Osteoblast (primary cell): ENCODE measurements around the gene ADAM10. TPM values are rescaled to one million over a fixed set of nuclear protein-coding genes. Genes with fewer than 3 reads are reported as not detected.

Experiments
- DNase-seq: peaks from one replicate; pipeline ENCODE4 v3.0.0; 2011; ENCODE audit warnings: low spot score, mixed read lengths; ENCODE audit not compliant: insufficient read length; ENCODE audit errors: missing footprints
- H2AFZ ChIP-seq: 2 replicates; pipeline ENCODE4 v1.6.0; 2011; ENCODE audit warnings: mild to moderate bottlenecking, low read length
- H3K27ac ChIP-seq: 2 replicates; pipeline ENCODE4 v1.5.1; 2011; ENCODE audit warnings: mild to moderate bottlenecking, low read depth, low read length, moderate library complexity
- H3K27me3 ChIP-seq: 2 replicates; pipeline ENCODE4 v1.6.0; 2012; ENCODE audit warnings: mild to moderate bottlenecking, control low read depth, inconsistent platforms, low read length, moderate library complexity; ENCODE audit not compliant: insufficient read depth
- H3K36me3 ChIP-seq: 2 replicates; pipeline ENCODE4 v1.5.1; 2011; ENCODE audit warnings: mild to moderate bottlenecking, low read length, control low read depth, moderate library complexity; ENCODE audit not compliant: insufficient read depth
- H3K4me1 ChIP-seq: 2 replicates; pipeline ENCODE4 v1.5.1; 2011; ENCODE audit warnings: mild to moderate bottlenecking, low read length, control low read depth, moderate library complexity; ENCODE audit not compliant: insufficient read depth
- H3K4me2 ChIP-seq: 2 replicates; pipeline ENCODE4 v1.6.0; 2011; ENCODE audit warnings: mild to moderate bottlenecking, low read length; ENCODE audit not compliant: insufficient read depth
- H3K4me3 ChIP-seq: fragments of 200-600 bp; sonication (generic); 3 replicates; pipeline ENCODE4 v1.5.1; 2012; ENCODE audit warnings: mild to moderate bottlenecking, low read length, inconsistent platforms; ENCODE audit not compliant: insufficient read depth
- H3K79me2 ChIP-seq: 2 replicates; pipeline ENCODE4 v1.6.0; 2012; ENCODE audit warnings: mild to moderate bottlenecking, low read length, control low read depth, inconsistent platforms; ENCODE audit not compliant: insufficient read depth
- H3K9me3 ChIP-seq: 2 replicates; pipeline ENCODE4 v1.5.1; 2011; ENCODE audit warnings: low read depth, low read length, control low read depth
- H4K20me1 ChIP-seq: 2 replicates; pipeline ENCODE4 v1.6.0; 2012; ENCODE audit warnings: mild to moderate bottlenecking, low read length, control low read depth; ENCODE audit not compliant: insufficient read depth
- CTCF ChIP-seq: IDR thresholded peaks from 2 replicates; pipeline ENCODE4 v1.5.1; 2011; ENCODE audit warnings: mild to moderate bottlenecking, low read depth, low read length, moderate library complexity; ENCODE audit errors: extremely low read depth
- total RNA-seq: library from RNA; depleted of rRNA; stranded (reverse); fragments of >200 nt; gene quantifications from 2 replicates; pipeline ENCODE4 v1.2.3, GENCODE V29; 2012

Gene ADAM10
- total RNA-seq, 1 donor: 122 TPM

- no peaks in the 10 kb centered on the region for H3K36me3 ChIP-seq
- no peak for TF ChIP-seq CTCF
- H3K27me3 ChIP-seq: no peaks in the 10 kb centered on the region
Measured at GRCh38 chr15:58760385-58761009, 11.0 kb upstream of the ADAM10 start.

GRCh38 chr15:58758141-58758540 lies 8.6 kb upstream of the ADAM10 start:
- no peak overlapping the region for H3K4me2 ChIP-seq
- H2AFZ ChIP-seq: no peak overlapping the region
- no peaks in the 10 kb centered on the region for H3K27me3 ChIP-seq
- no peaks in the 10 kb centered on the region for H4K20me1 ChIP-seq
- H3K4me1 ChIP-seq: no peaks in the 10 kb centered on the region
- TF ChIP-seq CTCF: peak; percentile 54
- no peak overlapping the region for H3K27ac ChIP-seq
- H3K9me3 ChIP-seq: no peaks in the 10 kb centered on the region
- H3K36me3 ChIP-seq: no peaks in the 10 kb centered on the region
- no peaks in the 10 kb centered on the region for H3K79me2 ChIP-seq
- H3K4me3 ChIP-seq: no peak overlapping the region
- peak; percentile 5 for DNase-seq

More at GRCh38 chr15:58760385-58761009, 11.0 kb upstream of the ADAM10 start:
- no peak for DNase-seq
- H3K4me2 ChIP-seq: no peak overlapping the region
- H3K4me1 ChIP-seq: no peaks in the 10 kb centered on the region
- no peak overlapping the region for H3K27ac ChIP-seq
- no peaks in the 10 kb centered on the region for H4K20me1 ChIP-seq
- H3K79me2 ChIP-seq: no peaks in the 10 kb centered on the region
- no peak overlapping the region for H3K4me3 ChIP-seq
- H2AFZ ChIP-seq: no peak overlapping the region
- no peaks in the 10 kb centered on the region for H3K9me3 ChIP-seq

GRCh38 chr15:58755956-58756355 lies 6.4 kb upstream of the ADAM10 start:
- no peak for DNase-seq
- Histone ChIP-seq H3K27me3 (no peaks in the 10 kb centered on the region), H3K79me2 (no peaks in the 10 kb centered on the region), H3K4me2 (no peak overlapping the region), H3K9me3 (no peaks in the 10 kb centered on the region), H3K4me1 (no peaks in the 10 kb centered on the region), H4K20me1 (no peaks in the 10 kb centered on the region), H3K27ac (no peak overlapping the region), H3K4me3 (no peak overlapping the region), H3K36me3 (no peaks in the 10 kb centered on the region), H2AFZ (no peak overlapping the region)
- no peak for TF ChIP-seq CTCF

- Histone ChIP-seq H3K36me3 (no peaks in the 10 kb centered on the region), H3K4me3 (no peak overlapping the region), H3K27ac (no peak overlapping the region), H3K4me2 (no peak overlapping the region), H3K4me1 (peaks cover 3% of the 10 kb centered on the region), H2AFZ (no peak overlapping the region), H3K27me3 (no peaks in the 10 kb centered on the region), H3K9me3 (no peaks in the 10 kb centered on the region), H3K79me2 (no peaks in the 10 kb centered on the region), H4K20me1 (no peaks in the 10 kb centered on the region)
- no peak for TF ChIP-seq CTCF
- DNase-seq: no peak
Measured at GRCh38 chr15:58755350-58755749, 5.8 kb upstream of the ADAM10 start.
